ENCODE results near the gene PLAC8L1. TPM values are rescaled to one million over a fixed set of nuclear protein-coding genes. Genes with fewer than 3 reads are reported as not detected.
"Not testable (repeated sequence)": the region's sequence is repeated elsewhere in the genome, so short reads cannot be mapped to it uniquely, and the experiment has no call there.

PLAC8L1 gene
- total RNA-seq, 2 donors from 2014 or later, result not detected

GRCh38 chr5:146111409-146111808 lies 6.0 kb upstream of the PLAC8L1 start:
- 0 to 24% methylated on average over 1 of the region's 1 CpG for WGBS, 2 donors

DNA sequence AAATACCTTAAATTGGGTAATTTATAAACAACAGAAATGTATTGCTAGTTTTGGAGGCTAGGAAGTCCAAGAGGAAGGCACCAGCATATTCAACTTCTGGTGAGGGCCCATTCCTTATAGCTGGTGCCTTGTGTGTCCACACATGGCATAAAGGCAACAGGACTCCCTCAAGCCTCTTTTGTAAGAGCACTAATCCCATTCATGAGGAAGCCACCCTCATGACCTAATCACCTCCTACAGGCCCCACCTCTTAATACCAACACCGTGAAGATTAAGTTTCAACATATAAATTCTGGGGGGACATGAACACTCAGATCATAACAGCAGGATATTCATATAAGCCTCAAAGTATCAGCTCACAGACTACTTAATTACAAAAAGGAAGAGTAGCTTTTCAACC lies 4.0 kb upstream of the PLAC8L1 start:
- no peaks in the 10 kb centered on the region for H3K27me3 ChIP-seq
- no peaks in the 10 kb centered on the region for H3K36me3 ChIP-seq (replicated peaks in 1 of 2; ENCODE audit: insufficient read depth in 1 of 2, low read depth in 2 of 2)
- H3K9me3 ChIP-seq, result no peaks in the 10 kb centered on the region
- no peak overlapping the region for H3K4me3 ChIP-seq
- no peak overlapping the region for H3K27ac ChIP-seq
- no peak for DNase-seq
- no peak for ATAC-seq
- WGBS, 2 donors, result 76 to 95% methylated on average over 1 of the region's 1 CpG
- intact Hi-C loops (cut with DNase I), result no loop called here
- TF ChIP-seq CTCF (IDR thresholded peaks at IDR 0.05), result no peak
- no peak for TF ChIP-seq POLR2A (IDR thresholded peaks at IDR 0.05)
- H3K4me1 ChIP-seq, result no peaks in the 10 kb centered on the region

More at GRCh38 chr5:146111409-146111808, 6.0 kb upstream of the PLAC8L1 start:
- Histone ChIP-seq H3K4me3 (no peak overlapping the region), H3K4me1 (no peaks in the 10 kb centered on the region), H3K9me3 (no peaks in the 10 kb centered on the region), H3K27ac (no peak overlapping the region), H3K36me3 (replicated peaks in 1 of 2; ENCODE audit: insufficient read depth in 1 of 2, low read depth in 2 of 2) (no peaks in the 10 kb centered on the region), H3K27me3 (no peaks in the 10 kb centered on the region)
- DNase-seq (peak; percentile 36 to 68 (median 52)), ATAC-seq (no peak)
- TF ChIP-seq CTCF (IDR thresholded peaks at IDR 0.05) (no peak), POLR2A (IDR thresholded peaks at IDR 0.05) (no peak)
- intact Hi-C loops (cut with DNase I), result no loop called here

DNA sequence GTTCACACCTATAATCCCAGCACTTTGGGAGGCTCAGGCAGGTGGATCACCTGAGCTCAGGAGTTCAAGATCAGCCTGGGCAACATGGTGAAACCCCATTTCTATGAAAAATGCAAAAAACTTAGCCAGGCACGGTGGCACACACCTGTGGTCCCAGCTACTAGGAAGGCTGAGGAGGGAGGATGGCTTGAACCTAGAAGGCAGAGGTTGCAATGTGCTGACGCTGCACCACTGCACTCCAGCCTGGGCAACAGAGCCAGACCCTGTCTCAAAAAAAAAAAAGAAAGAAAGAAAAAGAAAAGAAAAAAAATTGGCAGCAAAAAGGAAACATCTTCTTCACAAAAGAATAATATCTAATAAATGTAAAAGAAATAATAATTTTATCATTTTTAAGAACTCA lies 3.5 kb upstream of the PLAC8L1 start:
- H3K4me1 ChIP-seq; H3K27ac ChIP-seq; DNase-seq; ATAC-seq; H3K36me3 ChIP-seq (replicated peaks in 1 of 2; ENCODE audit: insufficient read depth in 1 of 2, low read depth in 2 of 2); intact Hi-C loops (cut with DNase I); H3K9me3 ChIP-seq; H3K27me3 ChIP-seq; H3K4me3 ChIP-seq: not testable (repeated sequence)
- 93% methylated on average over 2 of the region's 2 CpGs for WGBS, 2 donors

- Histone ChIP-seq H3K4me1 (no peaks in the 10 kb centered on the region), H3K27me3 (no peaks in the 10 kb centered on the region), H3K36me3 (replicated peaks in 1 of 2; ENCODE audit: insufficient read depth in 1 of 2, low read depth in 2 of 2) (no peaks in the 10 kb centered on the region), H3K9me3 (no peaks in the 10 kb centered on the region), H3K4me3 (no peak overlapping the region), H3K27ac (no peak overlapping the region)
- TF ChIP-seq CTCF (IDR thresholded peaks at IDR 0.05) (no peak), POLR2A (IDR thresholded peaks at IDR 0.05) (no peak)
- DNase-seq (no peak), ATAC-seq (no peak)
- intact Hi-C loops (cut with DNase I), result no loop called here
- 63 to 65% methylated on average over 1 of the region's 1 CpG for WGBS, 2 donors
Observed at GRCh38 chr5:146107901-146108300, 2.5 kb upstream of the PLAC8L1 start.

- no peaks in the 10 kb centered on the region for H3K4me1 ChIP-seq
- 18 to 97% methylated on average over 1 of the region's 1 CpG for WGBS, 2 donors
- TF ChIP-seq POLR2A (IDR thresholded peaks at IDR 0.05), result no peak
- TF ChIP-seq CTCF (IDR thresholded peaks at IDR 0.05), result no peak
- DNase-seq (no peak), ATAC-seq (no peak)
- no peaks in the 10 kb centered on the region for H3K9me3 ChIP-seq
- no peak overlapping the region for H3K27ac ChIP-seq
- no peaks in the 10 kb centered on the region for H3K36me3 ChIP-seq (replicated peaks in 1 of 2; ENCODE audit: insufficient read depth in 1 of 2, low read depth in 2 of 2)
- H3K4me3 ChIP-seq, result no peak overlapping the region
- intact Hi-C loops (cut with DNase I), result no loop called here
- H3K27me3 ChIP-seq, result no peaks in the 10 kb centered on the region
Observed at GRCh38 chr5:146103594-146103993, 1.8 kb downstream of the PLAC8L1 start.
